WTC11 (cell line): Measurements from ENCODE around the gene MBIP. TPM values are rescaled to one million over a fixed set of nuclear protein-coding genes. Genes with fewer than 3 reads are reported as not detected.

ENCODE experiments used
- ATAC-seq: fragments of 200-7000 bp; cut with Tn5 transposase; 2 replicates; pipeline ENCODE4 v1.10.0; 2021; ENCODE audit warnings: mild to moderate bottlenecking, moderate library complexity
- CTCF ChIA-PET: fragments of 300-600 bp; sonication (Branson Sonifier 250); formaldehyde crosslinking; loops from one replicate; lab custom pipeline; 2021; ENCODE audit warnings: antibody characterized with exemption; lab: Charles Lee
- POLR2A ChIA-PET: fragments of 350-600 bp; sonication (Branson Sonifier 250); formaldehyde crosslinking; loops from one replicate; lab custom pipeline; 2021; ENCODE audit warnings: antibody characterized with exemption; lab: Charles Lee
- DNase-seq: peaks from one replicate; pipeline ENCODE4 v3.0.0; 2021; ENCODE audit warnings: low spot score
- H3K27ac Mint-ChIP-seq: 2 replicates; pipeline ENCODE4 v1.8.0; 2021; ENCODE audit warnings: mixed read lengths
- H3K27me3 Mint-ChIP-seq: 2 replicates; pipeline ENCODE4 v1.8.0; 2021; ENCODE audit warnings: low read depth, mild to moderate bottlenecking, moderate library complexity, mixed read lengths
- H3K36me3 Mint-ChIP-seq: 2 replicates; pipeline ENCODE4 v1.8.0; 2021; ENCODE audit warnings: mixed read lengths
- H3K4me1 Mint-ChIP-seq: 2 replicates; pipeline ENCODE4 v1.8.0; 2022; ENCODE audit warnings: mixed read lengths
- H3K4me3 Mint-ChIP-seq: 2 replicates; pipeline ENCODE4 v1.8.0; 2021; ENCODE audit warnings: mild to moderate bottlenecking, moderate library complexity, mixed read lengths
- H3K9me3 Mint-ChIP-seq: 2 replicates; pipeline ENCODE4 v1.8.0; 2021; ENCODE audit warnings: mixed read lengths
- ESRRA ChIP-seq: sonication (generic); formaldehyde crosslinking; IDR thresholded peaks from 2 replicates; pipeline ENCODE4 v1.8.1; 2022; ENCODE audit warnings: mild to moderate bottlenecking, missing genetic modification reagents, borderline replicate concordance
- ETV6 ChIP-seq: sonication (generic); formaldehyde crosslinking; IDR thresholded peaks from 2 replicates; pipeline ENCODE4 v1.8.1; 2022; ENCODE audit warnings: mild to moderate bottlenecking, missing genetic modification reagents
- FOXK1 ChIP-seq: sonication (generic); formaldehyde crosslinking; IDR thresholded peaks from 2 replicates; pipeline ENCODE4 v1.8.0; 2022; ENCODE audit warnings: mild to moderate bottlenecking, moderate library complexity, missing genetic modification reagents
- FOXP1 ChIP-seq: sonication (generic); formaldehyde crosslinking; IDR thresholded peaks from 2 replicates; pipeline ENCODE4 v1.8.0; 2022; ENCODE audit warnings: missing genetic modification reagents, mild to moderate bottlenecking, moderate library complexity, borderline replicate concordance
- GABPB1 ChIP-seq: sonication (generic); formaldehyde crosslinking; IDR thresholded peaks from 2 replicates; pipeline ENCODE4 v1.8.1; 2023; ENCODE audit warnings: mild to moderate bottlenecking, missing genetic modification reagents
- GTF2I ChIP-seq: fragments of 250-450 bp; sonication (Bioruptor Pico); conservative IDR thresholded peaks from 2 replicates; pipeline ENCODE4 v1.4.0; 2021; ENCODE audit warnings: mild to moderate bottlenecking
- MXD4 ChIP-seq: fragments of 250-450 bp; sonication (Bioruptor Pico); IDR thresholded peaks from 2 replicates; pipeline ENCODE4 v1.8.0; 2021; ENCODE audit warnings: mild to moderate bottlenecking, moderate library complexity, borderline replicate concordance
- MYBL2 ChIP-seq: sonication (generic); formaldehyde crosslinking; IDR thresholded peaks from 2 replicates; pipeline ENCODE4 v1.8.1; 2023; ENCODE audit warnings: mild to moderate bottlenecking, moderate library complexity, missing genetic modification reagents
- PRRX2 ChIP-seq: fragments of 250-450 bp; sonication (Bioruptor Pico); IDR thresholded peaks from 2 replicates; pipeline ENCODE4 v1.8.0; 2021; ENCODE audit warnings: mild to moderate bottlenecking
- SOX15 ChIP-seq: fragments of 250-450 bp; sonication (Bioruptor Pico); IDR thresholded peaks from 2 replicates; pipeline ENCODE4 v1.9.0; 2021; ENCODE audit warnings: mild to moderate bottlenecking
- TCF7 ChIP-seq: sonication (generic); formaldehyde crosslinking; IDR thresholded peaks from 2 replicates; pipeline ENCODE4 v1.8.0; 2022; ENCODE audit warnings: mild to moderate bottlenecking, low read depth, missing genetic modification reagents, moderate library complexity
- TEAD4 ChIP-seq: sonication (generic); formaldehyde crosslinking; IDR thresholded peaks from 2 replicates; pipeline ENCODE4 v1.8.0; 2022; ENCODE audit warnings: mild to moderate bottlenecking, missing genetic modification reagents
- TP53 ChIP-seq: sonication (generic); formaldehyde crosslinking; IDR thresholded peaks from 2 replicates; pipeline ENCODE4 v1.8.1; 2023; ENCODE audit warnings: mild to moderate bottlenecking, missing genetic modification reagents
- ZNF138 ChIP-seq: sonication (generic); formaldehyde crosslinking; conservative IDR thresholded peaks from 2 replicates; pipeline ENCODE4 v1.8.1; 2022; ENCODE audit warnings: mild to moderate bottlenecking, moderate library complexity, missing genetic modification reagents
- ZNF219 ChIP-seq: sonication (generic); formaldehyde crosslinking; IDR thresholded peaks from 2 replicates; pipeline ENCODE4 v1.8.0; 2023; ENCODE audit warnings: missing genetic modification reagents, mild to moderate bottlenecking, borderline replicate concordance
- ZNF232 ChIP-seq: sonication (generic); formaldehyde crosslinking; IDR thresholded peaks from 2 replicates; pipeline ENCODE4 v1.8.0; 2022; ENCODE audit warnings: mild to moderate bottlenecking, missing genetic modification reagents
- ZNF416 ChIP-seq: fragments of 250-450 bp; sonication (Bioruptor Pico); IDR thresholded peaks from 2 replicates; pipeline ENCODE4 v1.9.0; 2021; ENCODE audit warnings: mild to moderate bottlenecking, inconsistent platforms
- total RNA-seq: library from RNA; stranded (reverse); gene quantifications from 3 replicates; pipeline ENCODE4 v1.2.3, GENCODE V29; 2021
- TF ChIP-seq, protein P1 (sequence below): sonication (generic); formaldehyde crosslinking; IDR thresholded peaks from 2 replicates; pipeline ENCODE4 v1.8.0; 2023; ENCODE audit warnings: mild to moderate bottlenecking, missing genetic modification reagents
- TF ChIP-seq, protein P2 (sequence below): sonication (generic); formaldehyde crosslinking; IDR thresholded peaks from 2 replicates; pipeline ENCODE4 v1.8.1; 2023; ENCODE audit warnings: mild to moderate bottlenecking, missing genetic modification reagents, moderate library complexity
- TF ChIP-seq, protein P3 (sequence below): sonication (generic); formaldehyde crosslinking; IDR thresholded peaks from 2 replicates; pipeline ENCODE4 v1.8.1; 2023; ENCODE audit warnings: mild to moderate bottlenecking, moderate library complexity, missing genetic modification reagents
- TF ChIP-seq, protein P4 (sequence below): fragments of 200-600 bp; IDR thresholded peaks from 2 replicates; pipeline ENCODE4 v1.8.0; 2022; ENCODE audit warnings: antibody characterized with exemption
- TF ChIP-seq, protein P5 (sequence below): sonication (generic); formaldehyde crosslinking; IDR thresholded peaks from 2 replicates; pipeline ENCODE4 v1.8.0; 2023; ENCODE audit warnings: missing genetic modification reagents
- TF ChIP-seq, protein P6 (sequence below): sonication (generic); formaldehyde crosslinking; IDR thresholded peaks from 2 replicates; pipeline ENCODE4 v1.8.1; 2022; ENCODE audit warnings: low read depth, missing genetic modification reagents, borderline replicate concordance
- TF ChIP-seq, protein P7 (sequence below): sonication (generic); formaldehyde crosslinking; conservative IDR thresholded peaks from 2 replicates; pipeline ENCODE4 v1.8.1; 2022; ENCODE audit warnings: mild to moderate bottlenecking, missing genetic modification reagents

The MBIP gene
- total RNA-seq, 1 experiment from 2014 or later, result 18.4 TPM

DNA sequence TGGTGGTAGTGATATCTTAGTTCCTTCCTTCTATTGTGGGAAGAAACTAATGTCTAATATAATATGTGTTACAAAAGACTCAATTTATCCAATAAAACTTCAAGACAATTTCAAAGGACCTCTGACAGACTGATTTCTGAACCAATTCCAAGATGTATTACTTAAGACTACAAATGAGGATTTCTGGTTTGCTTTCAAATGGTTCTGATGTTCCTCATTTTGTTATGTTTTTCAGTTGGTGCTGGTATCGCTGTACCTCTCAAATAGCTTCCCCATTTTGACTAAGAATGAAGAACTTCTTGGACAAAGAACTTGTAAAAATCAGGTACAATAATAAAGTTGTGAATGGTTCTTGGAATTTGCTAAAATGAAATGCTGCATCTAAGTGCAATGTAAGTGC lies 19.4 kb upstream of the MBIP start:
- H3K4me1 Mint-ChIP-seq, result no peaks in the 10 kb centered on the region
- ATAC-seq, result no peak
- H3K27me3 Mint-ChIP-seq, result peaks cover 5% of the 10 kb centered on the region; the same call in 1 of the 2 replicates

DNA sequence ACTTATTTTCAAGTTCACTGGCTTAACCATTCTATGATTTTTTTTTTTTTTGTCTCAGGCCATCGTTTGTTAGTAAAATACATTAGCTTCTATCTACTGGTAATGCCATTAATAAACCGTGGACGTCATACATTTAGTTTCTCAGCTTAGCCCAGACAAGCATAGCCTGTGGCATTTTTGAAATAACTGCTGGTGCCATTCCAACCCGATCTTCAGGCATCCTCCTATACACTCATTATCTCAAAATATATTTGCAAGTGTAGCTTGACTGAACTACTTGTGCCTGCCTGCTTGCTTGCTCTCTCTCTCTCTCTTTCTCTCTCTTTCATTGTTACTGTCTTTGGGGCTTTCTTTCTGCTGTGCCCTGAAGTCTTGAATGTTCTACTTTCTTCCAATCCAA lies 12.7 kb upstream of the MBIP start:
- TF ChIP-seq, protein P1, sequence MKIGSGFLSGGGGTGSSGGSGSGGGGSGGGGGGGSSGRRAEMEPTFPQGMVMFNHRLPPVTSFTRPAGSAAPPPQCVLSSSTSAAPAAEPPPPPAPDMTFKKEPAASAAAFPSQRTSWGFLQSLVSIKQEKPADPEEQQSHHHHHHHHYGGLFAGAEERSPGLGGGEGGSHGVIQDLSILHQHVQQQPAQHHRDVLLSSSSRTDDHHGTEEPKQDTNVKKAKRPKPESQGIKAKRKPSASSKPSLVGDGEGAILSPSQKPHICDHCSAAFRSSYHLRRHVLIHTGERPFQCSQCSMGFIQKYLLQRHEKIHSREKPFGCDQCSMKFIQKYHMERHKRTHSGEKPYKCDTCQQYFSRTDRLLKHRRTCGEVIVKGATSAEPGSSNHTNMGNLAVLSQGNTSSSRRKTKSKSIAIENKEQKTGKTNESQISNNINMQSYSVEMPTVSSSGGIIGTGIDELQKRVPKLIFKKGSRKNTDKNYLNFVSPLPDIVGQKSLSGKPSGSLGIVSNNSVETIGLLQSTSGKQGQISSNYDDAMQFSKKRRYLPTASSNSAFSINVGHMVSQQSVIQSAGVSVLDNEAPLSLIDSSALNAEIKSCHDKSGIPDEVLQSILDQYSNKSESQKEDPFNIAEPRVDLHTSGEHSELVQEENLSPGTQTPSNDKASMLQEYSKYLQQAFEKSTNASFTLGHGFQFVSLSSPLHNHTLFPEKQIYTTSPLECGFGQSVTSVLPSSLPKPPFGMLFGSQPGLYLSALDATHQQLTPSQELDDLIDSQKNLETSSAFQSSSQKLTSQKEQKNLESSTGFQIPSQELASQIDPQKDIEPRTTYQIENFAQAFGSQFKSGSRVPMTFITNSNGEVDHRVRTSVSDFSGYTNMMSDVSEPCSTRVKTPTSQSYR (CRISPR knock-in tag), result no peak
- no peak for TF ChIP-seq ETV6 (CRISPR knock-in tag)
- TF ChIP-seq SOX15 (CRISPR knock-in tag), result no peak
- TF ChIP-seq, protein P2, sequence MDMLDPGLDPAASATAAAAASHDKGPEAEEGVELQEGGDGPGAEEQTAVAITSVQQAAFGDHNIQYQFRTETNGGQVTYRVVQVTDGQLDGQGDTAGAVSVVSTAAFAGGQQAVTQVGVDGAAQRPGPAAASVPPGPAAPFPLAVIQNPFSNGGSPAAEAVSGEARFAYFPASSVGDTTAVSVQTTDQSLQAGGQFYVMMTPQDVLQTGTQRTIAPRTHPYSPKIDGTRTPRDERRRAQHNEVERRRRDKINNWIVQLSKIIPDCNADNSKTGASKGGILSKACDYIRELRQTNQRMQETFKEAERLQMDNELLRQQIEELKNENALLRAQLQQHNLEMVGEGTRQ (CRISPR knock-in tag), result no peak
- TF ChIP-seq, protein P3, sequence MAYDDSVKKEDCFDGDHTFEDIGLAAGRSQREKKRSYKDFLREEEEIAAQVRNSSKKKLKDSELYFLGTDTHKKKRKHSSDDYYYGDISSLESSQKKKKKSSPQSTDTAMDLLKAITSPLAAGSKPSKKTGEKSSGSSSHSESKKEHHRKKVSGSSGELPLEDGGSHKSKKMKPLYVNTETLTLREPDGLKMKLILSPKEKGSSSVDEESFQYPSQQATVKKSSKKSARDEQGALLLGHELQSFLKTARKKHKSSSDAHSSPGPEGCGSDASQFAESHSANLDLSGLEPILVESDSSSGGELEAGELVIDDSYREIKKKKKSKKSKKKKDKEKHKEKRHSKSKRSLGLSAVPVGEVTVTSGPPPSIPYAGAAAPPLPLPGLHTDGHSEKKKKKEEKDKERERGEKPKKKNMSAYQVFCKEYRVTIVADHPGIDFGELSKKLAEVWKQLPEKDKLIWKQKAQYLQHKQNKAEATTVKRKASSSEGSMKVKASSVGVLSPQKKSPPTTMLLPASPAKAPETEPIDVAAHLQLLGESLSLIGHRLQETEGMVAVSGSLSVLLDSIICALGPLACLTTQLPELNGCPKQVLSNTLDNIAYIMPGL (CRISPR knock-in tag), result no peak
- no peak for TF ChIP-seq ZNF219 (CRISPR knock-in tag)
- no peak for TF ChIP-seq MXD4 (CRISPR knock-in tag)
- TF ChIP-seq ZNF138 (CRISPR knock-in tag), result no peak
- TF ChIP-seq TCF7 (CRISPR knock-in tag), result no peak
- TF ChIP-seq, protein P4, sequence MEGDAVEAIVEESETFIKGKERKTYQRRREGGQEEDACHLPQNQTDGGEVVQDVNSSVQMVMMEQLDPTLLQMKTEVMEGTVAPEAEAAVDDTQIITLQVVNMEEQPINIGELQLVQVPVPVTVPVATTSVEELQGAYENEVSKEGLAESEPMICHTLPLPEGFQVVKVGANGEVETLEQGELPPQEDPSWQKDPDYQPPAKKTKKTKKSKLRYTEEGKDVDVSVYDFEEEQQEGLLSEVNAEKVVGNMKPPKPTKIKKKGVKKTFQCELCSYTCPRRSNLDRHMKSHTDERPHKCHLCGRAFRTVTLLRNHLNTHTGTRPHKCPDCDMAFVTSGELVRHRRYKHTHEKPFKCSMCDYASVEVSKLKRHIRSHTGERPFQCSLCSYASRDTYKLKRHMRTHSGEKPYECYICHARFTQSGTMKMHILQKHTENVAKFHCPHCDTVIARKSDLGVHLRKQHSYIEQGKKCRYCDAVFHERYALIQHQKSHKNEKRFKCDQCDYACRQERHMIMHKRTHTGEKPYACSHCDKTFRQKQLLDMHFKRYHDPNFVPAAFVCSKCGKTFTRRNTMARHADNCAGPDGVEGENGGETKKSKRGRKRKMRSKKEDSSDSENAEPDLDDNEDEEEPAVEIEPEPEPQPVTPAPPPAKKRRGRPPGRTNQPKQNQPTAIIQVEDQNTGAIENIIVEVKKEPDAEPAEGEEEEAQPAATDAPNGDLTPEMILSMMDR, result no peak
- no peak for TF ChIP-seq FOXK1 (CRISPR knock-in tag)
- no peak for TF ChIP-seq PRRX2 (CRISPR knock-in tag)
- no peak for TF ChIP-seq ZNF232 (CRISPR knock-in tag)
- TF ChIP-seq, protein P5, sequence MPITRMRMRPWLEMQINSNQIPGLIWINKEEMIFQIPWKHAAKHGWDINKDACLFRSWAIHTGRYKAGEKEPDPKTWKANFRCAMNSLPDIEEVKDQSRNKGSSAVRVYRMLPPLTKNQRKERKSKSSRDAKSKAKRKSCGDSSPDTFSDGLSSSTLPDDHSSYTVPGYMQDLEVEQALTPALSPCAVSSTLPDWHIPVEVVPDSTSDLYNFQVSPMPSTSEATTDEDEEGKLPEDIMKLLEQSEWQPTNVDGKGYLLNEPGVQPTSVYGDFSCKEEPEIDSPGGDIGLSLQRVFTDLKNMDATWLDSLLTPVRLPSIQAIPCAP (CRISPR knock-in tag), result no peak
- TF ChIP-seq, protein P6, sequence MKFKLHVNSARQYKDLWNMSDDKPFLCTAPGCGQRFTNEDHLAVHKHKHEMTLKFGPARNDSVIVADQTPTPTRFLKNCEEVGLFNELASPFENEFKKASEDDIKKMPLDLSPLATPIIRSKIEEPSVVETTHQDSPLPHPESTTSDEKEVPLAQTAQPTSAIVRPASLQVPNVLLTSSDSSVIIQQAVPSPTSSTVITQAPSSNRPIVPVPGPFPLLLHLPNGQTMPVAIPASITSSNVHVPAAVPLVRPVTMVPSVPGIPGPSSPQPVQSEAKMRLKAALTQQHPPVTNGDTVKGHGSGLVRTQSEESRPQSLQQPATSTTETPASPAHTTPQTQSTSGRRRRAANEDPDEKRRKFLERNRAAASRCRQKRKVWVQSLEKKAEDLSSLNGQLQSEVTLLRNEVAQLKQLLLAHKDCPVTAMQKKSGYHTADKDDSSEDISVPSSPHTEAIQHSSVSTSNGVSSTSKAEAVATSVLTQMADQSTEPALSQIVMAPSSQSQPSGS (CRISPR knock-in tag), result no peak
- no peak for TF ChIP-seq FOXP1 (CRISPR knock-in tag)
- TF ChIP-seq GABPB1 (CRISPR knock-in tag), result no peak
- TF ChIP-seq TP53 (CRISPR knock-in tag), result no peak
- TF ChIP-seq GTF2I, result no peak
- Mint-ChIP-seq H3K27ac (no peak overlapping the region), H3K27me3 (peaks cover 2% of the 10 kb centered on the region; the same call in 1 of the 2 replicates), H3K9me3 (no peaks in the 10 kb centered on the region), H3K4me3 (no peak overlapping the region), H3K4me1 (no peaks in the 10 kb centered on the region), H3K36me3 (no peaks in the 10 kb centered on the region)
- DNase-seq, result no peak
- no peak for ATAC-seq
- CTCF ChIA-PET, result no interaction called here
- POLR2A ChIA-PET, result no interaction called here

More for the DNA sequence above, 19.4 kb upstream of the MBIP start:
- ChIA-PET POLR2A (no interaction called here), CTCF (no interaction called here)
- Mint-ChIP-seq H3K4me3 (no peak overlapping the region), H3K36me3 (no peaks in the 10 kb centered on the region), H3K9me3 (peaks cover 15% of the 10 kb centered on the region), H3K27ac (no peak overlapping the region)
- no peak for DNase-seq
- TF ChIP-seq TEAD4 (CRISPR knock-in tag) (no peak), MYBL2 (CRISPR knock-in tag) (no peak), ZNF416 (no peak), ESRRA (CRISPR knock-in tag) (no peak)
- TF ChIP-seq, protein P7, sequence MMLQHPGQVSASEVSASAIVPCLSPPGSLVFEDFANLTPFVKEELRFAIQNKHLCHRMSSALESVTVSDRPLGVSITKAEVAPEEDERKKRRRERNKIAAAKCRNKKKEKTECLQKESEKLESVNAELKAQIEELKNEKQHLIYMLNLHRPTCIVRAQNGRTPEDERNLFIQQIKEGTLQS (CRISPR knock-in tag), result no peak
- TF ChIP-seq, protein P3 (CRISPR knock-in tag), result no peak
